Measurements from ENCODE around the gene CAMTA1.

The CAMTA1 gene

DNA sequence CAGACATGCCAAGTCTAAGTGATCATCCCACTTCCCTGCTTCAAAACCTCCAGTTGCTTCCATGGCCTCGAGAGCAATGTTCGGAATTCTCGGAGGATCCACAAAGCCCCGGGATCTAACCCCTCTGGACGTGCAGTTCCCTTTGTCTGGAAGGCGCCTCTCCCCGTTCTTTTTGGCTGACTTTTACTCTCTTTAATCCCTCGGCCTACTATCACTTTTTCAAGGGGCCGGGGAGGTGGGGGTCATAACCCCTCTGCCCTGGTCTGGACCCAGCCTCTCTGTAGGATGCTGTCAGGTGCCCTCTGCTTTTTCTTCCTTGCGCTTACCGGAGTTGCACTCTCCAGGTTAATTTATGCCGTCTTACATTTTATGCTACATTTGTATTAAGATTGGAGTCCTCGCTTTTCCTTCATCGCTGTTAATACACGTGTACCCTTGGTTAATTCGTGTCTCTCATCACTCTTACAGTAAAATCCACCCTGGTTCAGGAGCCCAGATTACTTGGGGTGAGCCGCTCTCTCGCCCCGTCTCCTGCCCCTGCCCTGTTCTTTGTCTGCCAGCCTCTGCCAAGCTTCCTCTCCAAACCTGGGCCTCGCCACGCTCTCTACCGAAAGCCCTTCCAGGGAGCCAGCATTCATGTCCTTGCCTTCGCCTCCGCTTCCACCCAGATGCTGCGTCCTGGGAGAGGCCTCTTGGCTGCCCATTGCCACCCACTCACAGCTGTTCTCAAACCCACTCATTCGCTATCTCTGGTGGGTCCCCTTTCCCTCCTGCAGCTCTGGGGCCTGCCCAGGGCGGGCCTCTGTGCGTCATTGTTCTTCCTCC lies 448.6 kb downstream of the CAMTA1 start:
- in situ Hi-C loops (cut with MboI; ENCODE audit: low sequenced_read_pairs), result no loop called here

DNA sequence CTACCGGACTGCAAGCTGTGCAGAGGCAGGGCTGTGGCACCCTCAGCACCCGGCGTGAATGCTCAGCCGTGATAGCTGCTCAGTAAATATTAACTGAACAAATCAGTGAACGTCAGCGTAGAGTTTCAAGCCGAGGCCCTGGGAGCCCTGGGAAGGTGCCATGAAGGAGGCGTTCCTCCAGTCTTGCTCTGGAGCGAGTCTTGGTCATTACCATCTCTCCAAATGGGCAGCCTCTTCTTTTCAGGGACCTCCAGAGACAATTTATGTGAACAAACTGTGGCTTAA lies 449.2 kb downstream of the CAMTA1 start:
- in situ Hi-C loops (cut with MboI; ENCODE audit: low sequenced_read_pairs), result no loop called here

DNA sequence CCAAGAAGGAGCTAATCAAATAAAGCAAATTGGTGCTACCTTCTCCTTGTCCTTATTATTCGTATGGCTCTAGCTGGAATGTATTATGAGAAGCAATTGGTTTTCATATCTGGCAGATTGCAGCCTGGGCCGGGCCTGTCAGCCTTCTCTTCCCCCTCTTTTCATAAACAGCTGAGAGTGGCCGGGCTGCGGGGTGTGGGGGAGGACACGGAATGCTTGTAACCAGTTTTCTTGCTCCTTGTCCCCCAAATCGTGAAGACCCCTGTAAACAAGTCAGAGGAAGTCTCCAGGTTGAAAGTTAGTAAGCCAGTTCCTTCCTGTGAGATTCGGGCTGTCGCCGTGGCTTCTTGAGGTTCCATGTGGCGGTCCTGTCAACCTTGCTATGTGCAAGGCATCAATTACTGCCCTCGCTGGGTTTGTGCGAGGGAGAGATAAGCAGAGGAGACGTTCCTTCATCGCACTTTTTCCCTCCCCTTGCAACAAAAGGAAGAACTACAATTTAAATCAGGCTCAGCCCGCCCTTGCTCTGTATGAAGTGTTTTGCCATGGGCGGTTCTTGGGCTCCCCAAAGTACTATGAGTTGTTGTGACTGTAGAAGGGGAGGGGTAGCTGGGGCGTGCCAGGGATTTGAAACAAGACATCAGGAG lies 450.7 kb downstream of the CAMTA1 start:
- in situ Hi-C loops (cut with MboI; ENCODE audit: low sequenced_read_pairs), result no loop called here

DNA sequence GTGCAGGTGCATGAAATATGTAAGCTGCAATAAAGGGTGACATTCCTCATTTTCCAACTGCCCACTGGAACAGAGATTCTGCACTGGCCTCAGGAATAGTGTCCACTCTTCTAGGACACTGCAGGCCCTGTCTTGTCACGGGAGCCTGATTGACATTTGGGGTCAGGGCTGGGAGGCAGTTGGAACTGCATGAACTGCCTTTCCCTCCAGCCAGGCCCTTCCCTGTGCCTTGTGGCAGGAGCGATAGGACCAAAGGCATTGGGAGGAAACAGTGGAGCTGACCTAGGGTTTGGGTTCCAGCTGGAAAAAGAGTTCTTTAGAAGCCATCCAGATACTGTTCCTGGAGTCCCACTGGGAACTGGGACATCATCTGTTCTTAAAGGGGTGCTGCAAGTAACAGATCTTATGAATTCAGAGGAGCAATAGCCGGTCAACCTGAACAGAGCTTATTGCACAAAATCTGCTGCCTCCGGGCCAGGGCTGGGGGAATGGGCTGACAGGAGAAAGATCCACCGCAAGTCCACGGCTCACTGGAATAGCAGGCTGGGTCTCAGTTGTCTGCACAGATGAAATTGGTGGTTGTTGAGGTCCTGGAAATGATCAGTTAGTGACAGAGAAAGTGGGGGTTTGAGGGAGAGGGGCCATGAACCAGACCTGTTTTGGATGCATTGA lies 451.7 kb downstream of the CAMTA1 start:
- in situ Hi-C loops (cut with MboI; ENCODE audit: low sequenced_read_pairs), result no loop called here

DNA sequence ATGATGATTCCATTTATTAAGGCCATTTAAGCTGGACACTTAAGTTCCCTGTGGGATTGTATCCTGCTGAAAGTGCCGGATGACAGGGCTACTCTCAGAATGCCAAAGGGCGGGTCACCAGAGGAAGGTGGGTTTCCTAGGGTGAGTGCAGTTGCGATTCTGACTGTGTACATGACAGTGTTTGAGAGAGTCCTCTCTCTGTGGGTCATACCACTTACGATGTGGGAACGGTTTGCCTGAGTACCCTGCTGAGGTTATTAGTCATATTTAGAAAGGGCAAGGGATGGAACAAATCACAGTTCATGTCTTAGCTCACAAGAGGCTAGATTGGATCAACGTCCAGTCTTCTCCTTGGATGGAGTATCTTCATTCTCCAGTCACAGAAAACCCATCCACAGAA lies 461.9 kb downstream of the CAMTA1 start:
- in situ Hi-C loops (cut with MboI; ENCODE audit: low sequenced_read_pairs), result no loop called here

DNA sequence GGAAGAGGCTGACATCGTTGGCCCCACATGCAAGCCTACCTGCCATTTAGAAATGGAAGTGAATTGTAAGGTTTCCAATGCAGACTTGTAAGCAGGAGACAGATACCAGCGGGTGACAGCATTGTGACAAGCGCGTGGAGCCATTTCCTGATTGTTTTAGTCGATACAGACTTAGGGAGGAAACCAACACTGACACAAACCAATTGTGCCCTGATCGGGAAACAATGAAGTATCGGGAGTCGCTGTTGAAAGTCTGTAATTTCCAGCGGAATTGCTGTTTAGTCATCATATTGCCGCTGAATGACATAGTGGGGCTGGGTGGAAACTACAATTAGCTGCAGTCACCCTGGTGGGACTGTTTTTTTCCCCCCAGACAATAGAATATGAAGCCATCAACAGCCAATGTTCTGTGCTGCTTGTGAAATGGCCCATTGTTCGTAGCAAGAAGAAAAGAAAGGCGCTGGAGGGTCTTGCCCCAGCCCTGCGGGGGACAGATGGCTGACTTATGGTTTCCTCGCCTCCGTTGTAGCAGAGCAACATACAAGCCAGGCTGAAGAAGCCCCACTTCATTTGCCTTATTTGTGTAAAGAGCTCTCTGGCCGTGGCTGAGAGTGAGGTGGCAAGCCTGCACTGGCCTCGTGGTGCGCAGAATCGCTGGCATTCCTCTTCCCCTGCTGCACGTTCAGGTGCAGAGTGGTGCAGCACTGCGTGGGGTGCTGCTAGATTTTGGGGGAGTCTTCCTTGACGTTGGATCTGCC lies 462.7 kb downstream of the CAMTA1 start:
- in situ Hi-C loops (cut with MboI; ENCODE audit: low sequenced_read_pairs), result no loop called here

DNA sequence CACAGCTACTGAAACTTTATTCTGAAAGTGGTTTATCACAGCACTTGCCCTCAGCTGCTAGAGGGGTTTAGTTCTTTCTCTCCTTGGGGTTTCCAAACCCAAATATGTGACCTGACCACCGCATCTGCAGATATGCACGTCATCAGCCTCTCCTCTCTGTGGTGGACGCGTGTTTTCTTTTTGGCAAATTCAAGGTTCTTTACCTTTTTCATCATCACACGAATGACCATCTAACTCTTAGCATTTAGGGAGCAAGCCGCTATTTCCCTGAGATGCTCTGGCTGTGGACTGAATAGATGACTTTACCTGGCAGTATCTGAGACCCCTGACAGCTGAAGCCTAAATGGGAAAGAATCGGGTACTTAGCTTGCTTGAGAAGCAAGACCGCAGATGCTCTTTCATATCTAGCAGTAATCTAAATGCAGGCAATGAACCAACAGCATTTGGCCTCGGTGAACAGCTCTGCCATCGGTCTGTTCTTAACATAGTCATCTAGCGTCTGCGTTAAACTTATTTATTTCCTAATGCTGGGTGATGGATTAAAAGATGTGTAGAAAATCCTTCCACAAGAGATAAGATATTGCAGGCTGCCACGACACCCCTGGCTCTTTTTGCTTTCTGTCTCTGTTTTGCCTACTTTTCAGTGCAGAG lies 463.4 kb downstream of the CAMTA1 start:
- in situ Hi-C loops (cut with MboI; ENCODE audit: low sequenced_read_pairs), result no loop called here

DNA sequence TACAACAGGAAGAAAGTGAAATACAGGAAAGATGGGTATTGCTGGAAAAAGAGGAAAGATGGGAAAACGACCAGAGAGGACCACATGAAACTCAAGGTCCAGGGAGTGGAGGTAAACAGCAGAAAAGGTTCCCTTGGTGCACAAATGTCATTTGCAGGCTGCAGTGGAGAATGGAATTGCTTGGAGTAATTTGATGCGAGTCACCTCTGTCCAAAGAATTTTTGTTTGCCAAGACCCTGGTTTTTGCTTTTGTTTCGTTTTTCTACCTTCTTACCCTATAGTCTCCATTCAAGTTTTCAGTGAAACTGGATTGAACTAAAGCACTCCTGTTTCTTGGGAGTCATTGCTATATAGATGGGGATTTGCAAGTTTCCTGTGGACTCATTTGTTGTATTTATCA lies 464.3 kb downstream of the CAMTA1 start:
- in situ Hi-C loops (cut with MboI; ENCODE audit: low sequenced_read_pairs), result no loop called here

DNA sequence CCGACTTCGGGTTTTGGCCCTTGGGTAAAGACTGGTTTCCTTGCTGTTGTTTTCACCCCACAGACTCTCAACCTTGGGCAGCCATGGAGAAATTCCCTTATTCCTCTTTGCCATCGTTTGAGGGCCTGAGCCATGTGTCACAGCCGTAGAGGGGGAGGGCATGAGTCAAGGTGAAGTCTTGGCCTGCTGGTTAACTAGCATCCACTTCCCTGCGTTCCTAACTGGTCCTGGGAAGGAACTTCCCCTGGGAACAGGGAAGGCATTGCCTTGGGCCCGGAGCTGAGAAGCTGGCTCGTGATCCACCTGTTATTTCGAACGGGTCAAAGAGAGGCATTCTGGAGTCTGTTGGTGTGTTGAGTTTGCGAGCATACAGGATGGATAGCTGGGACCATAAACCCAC lies 464.9 kb downstream of the CAMTA1 start:
- in situ Hi-C loops (cut with MboI; ENCODE audit: low sequenced_read_pairs), result no loop called here

DNA sequence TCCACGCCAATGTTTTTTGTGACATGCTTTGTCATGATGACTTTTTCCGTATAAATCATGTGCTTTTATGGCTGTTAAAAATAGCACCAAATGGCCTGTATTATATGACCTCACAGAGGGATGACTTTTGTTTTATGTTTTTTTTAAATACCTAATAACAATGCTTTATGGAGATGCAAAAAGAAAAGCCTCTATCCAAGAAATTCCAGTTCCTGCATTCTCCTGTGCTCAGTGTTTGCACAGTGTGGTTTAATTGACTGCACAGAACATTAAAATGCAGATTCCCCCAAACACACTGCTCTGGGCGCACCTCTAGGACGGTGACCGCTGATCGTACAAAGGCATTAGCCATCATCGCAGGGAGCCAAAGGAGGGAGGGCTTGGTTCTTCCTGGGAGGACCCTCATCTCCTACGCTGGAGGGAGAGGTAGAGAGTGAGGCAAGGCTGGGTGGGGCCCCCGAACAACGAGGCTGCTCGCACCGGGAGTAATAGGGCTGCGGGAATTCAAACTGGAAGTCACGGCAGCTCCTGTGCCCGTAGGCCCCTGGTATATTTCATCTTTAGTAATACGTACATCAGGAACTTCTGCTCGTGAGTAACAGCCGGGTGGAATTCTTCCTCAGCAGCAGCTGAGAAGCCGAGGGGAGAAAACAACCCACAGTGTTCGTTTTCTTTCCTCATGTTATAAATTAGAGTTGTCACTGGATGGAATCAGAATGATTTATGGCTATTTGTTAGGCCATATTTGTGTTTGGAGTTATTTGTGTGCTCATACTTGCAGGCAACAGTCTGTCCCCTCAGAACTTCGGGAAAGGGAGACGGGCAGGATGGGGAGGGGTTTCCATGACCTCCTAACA lies 465.6 kb downstream of the CAMTA1 start:
- in situ Hi-C loops (cut with MboI; ENCODE audit: low sequenced_read_pairs), result no loop called here

DNA sequence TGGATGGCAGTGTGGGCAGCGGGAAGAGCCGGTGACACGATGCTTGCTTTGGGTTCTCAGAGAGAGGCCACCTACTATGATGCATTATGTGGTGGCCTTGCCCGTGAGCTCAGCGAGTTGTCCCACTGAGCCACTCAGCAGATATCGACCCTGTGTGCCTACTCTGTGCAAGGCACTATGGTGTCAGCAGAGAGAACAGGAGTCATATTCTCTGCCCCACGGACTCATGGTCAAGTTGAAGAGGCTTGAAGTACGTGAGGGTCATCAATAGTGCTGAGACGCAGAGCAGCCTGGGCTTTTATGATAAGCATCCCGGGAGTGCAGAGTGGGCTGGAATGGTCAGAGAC lies 466.2 kb downstream of the CAMTA1 start:
- in situ Hi-C loops (cut with MboI; ENCODE audit: low sequenced_read_pairs), result no loop called here

DNA sequence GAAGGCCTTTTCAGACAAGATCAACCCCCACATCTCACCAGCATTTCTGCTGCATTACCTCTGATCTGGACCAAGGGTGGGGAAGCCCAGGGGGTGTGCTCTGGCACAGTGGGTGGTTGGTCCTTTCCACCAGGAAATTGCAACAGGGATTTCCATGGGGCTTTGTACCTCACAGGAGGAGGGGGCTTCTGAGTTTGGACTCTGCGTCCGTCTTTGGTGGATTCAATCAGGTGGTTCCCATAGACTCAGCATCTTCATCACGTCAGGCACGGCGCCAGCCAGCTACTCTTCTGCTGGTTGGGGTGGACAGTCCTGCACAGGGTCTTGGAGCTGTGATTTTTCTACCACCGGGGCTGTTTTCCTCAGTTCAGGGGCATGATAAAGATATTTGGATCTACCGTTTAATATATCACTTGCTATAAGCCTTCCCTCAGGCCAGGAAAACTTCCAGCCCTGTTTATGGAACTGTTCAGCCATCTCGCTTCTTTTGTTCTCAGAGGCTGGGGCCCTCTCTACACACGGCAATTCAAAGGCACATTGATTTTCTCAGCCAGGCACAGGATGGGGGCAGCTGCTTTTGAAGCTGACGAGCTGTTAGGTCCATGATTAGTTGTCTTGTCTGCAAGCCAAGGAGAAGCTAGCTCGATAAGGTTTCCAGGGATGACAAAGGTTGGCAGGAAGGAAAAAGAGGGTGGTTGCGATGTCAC lies 467.3 kb downstream of the CAMTA1 start:
- in situ Hi-C loops (cut with MboI; ENCODE audit: low sequenced_read_pairs), result no loop called here

DNA sequence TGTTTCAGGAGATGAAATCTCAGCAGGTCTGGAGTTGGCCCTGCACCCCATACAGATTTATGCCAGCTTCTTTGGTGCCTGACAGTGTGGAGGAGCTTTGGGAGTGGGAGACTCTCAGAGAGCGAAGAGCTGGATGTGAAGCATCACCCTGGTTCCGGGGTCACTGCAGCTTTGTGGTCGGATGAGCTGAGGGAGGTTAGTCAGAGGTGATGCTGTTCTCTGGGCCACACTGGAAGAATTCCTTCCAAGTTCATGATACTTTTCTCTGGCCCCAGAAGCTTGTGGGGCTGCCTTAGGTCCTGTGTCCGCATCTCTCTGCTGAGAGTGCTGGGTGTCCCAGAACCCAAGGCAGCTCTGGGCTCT lies 467.8 kb downstream of the CAMTA1 start:
- in situ Hi-C loops (cut with MboI; ENCODE audit: low sequenced_read_pairs), result no loop called here

DNA sequence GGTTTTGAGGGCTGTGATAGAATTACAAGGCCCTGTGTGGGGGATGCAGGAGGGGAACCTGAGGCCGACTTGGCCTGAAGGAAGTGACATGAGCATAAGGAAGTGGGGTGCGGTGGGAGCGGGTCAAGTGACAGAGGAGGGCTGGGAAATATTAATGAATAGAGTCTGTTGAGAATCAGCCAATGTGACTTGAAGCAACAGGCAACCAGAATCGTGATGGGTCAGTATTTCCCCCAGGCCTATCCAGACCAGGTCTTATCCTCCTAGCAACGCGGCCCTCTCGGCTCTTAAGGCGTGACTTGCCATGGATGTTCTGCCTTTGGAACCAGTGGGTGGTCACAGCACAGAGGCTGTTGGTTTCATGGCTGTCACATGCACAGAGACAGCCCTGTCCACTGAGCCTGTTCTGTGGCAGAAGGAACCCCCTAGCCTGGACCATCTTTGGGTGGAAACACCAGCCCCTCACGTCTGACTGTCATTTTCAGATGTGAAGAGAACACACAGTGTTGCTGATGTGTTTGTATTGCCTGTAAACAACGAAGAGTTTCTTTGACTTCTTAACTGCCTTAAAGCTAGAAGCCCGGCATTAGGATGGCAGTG lies 468.8 kb downstream of the CAMTA1 start:
- in situ Hi-C loops (cut with MboI; ENCODE audit: low sequenced_read_pairs), result no loop called here

DNA sequence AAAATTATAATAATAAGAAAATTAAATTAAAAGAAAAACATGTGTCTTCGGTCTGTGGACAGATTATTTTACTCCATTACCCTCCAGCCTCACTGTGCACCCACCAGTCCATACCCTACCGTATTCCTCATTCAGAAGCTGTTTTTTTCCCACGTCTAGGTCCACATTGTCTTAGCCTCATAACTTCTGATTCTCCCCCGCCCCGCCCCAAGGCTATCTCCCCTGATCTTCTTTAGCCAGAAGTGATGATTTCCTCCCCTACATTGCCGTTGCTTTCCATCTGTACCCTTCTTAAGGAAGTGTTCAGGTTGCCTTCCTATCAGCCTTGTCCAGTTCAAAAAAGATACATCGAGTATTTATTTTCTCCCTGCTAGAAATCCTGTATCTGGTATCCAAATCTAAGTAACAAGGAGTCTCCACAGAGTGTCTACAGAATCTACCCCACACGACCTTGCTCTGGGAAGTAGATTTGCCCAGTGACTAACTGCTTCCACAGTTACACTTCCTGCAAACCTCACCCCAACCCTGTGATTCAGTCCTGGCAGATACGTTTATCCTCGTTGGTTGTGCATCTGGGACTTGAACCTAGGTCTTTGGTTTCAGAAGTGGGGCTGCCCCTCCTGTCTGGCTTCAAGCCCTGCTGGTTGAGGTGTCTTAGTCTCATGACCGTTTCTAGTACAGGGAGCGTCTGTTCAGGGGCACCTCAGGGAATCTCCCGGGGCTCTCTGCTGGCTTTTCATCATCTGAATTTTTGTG lies 470.2 kb downstream of the CAMTA1 start:
- in situ Hi-C loops (cut with MboI; ENCODE audit: low sequenced_read_pairs), result no loop called here

DNA sequence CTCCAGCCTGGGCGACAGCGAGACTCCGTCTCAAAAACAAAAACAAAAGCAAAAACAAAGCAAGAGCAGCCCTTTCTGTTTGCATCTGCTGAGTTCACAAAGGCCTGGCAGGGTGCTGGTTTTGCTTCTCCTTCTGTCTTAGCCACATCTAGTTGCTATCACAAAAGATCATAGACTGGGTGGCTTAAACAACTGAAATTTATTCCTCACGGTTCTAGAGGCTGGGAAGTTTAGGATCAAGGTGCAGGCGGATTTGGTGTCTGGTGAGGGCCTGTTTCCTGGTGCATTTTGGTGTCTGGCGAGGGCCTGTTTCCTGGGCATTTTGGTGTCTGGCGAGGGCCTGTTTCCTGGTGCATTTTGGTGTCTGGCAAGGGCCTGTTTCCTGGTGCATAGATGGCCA lies 471.3 kb downstream of the CAMTA1 start:
- in situ Hi-C loops (cut with MboI; ENCODE audit: low sequenced_read_pairs), result no loop called here

DNA sequence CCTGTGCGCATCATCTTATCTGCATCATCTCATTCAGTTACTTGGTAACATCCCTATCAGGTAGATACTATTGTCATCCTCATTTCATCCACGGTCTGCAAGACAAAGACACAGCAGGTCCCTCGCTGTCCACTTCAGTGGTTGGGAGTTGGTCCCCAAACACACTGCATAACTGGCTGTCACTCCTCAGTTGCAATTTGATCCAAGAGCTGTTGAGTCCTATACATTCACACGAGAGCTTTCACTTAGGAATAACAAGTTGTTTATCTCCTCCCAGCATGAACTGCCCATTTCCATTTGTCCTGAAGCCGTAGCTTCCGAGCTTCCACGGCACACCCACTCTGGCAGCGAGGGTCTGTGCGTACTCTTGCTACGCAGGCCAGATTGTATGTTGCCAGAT lies 472.0 kb downstream of the CAMTA1 start:
- in situ Hi-C loops (cut with MboI; ENCODE audit: low sequenced_read_pairs), result no loop called here

DNA sequence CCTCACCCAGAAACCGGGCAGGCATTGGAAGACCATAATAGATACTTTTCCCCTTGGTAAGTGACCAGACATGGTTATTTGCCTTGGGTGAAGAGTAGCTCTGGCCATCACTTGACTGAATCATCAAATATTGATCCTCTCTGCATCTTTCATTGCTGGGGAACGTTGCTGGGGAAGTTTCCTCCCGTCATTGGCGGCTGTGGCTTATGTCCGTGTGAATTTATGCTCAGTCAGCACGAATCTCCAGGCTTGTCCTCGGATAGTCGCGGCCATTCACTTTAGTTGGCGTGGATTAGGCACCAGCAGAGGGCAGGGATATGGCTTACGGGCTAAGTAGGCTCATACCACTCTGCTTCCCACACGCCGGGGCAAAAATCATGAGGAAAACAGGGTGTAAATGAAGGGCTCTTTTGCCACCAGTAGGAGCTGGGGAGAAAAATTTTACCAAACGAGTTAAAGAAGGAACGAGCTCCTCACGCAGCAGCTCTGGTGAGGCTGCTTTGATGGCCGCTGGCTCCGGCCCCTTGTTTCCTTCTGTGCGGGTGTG lies 473.4 kb downstream of the CAMTA1 start:
- in situ Hi-C loops (cut with MboI; ENCODE audit: low sequenced_read_pairs), result no loop called here
